K562 (cell line): ENCODE results near the gene HAGHL. TPM values are rescaled to one million over a fixed set of nuclear protein-coding genes. Genes with fewer than 3 reads are reported as not detected.

Source experiments
- CHAMP1 ChIP-seq: fragments of 450-650 bp; IDR thresholded peaks from 2 replicates; pipeline ENCODE4 v1.6.1; 2016; ENCODE audit warnings: mild to moderate bottlenecking
- HNRNPK ChIP-seq: fragments of 200-400 bp; formaldehyde crosslinking; IDR thresholded peaks from one replicate; pipeline ENCODE4 v1.6.1; 2018; ENCODE audit warnings: mild to moderate bottlenecking, low read depth, low read length; ENCODE audit not compliant: poor library complexity, severe bottlenecking
- PRDM10 ChIP-seq: fragments of 450-650 bp; IDR thresholded peaks from 2 replicates; pipeline ENCODE4 v1.6.1; 2018; ENCODE audit not compliant: partially characterized antibody
- RBBP5 ChIP-seq: fragments of 200-600 bp; sonication (generic); IDR thresholded peaks from 2 replicates; pipeline ENCODE4 v1.6.1; 2012; ENCODE audit warnings: borderline replicate concordance, mild to moderate bottlenecking, low read length, control low read depth, inconsistent platforms; ENCODE audit not compliant: insufficient read depth, poor library complexity, severe bottlenecking
- SAFB2 ChIP-seq: fragments of 200-400 bp; formaldehyde crosslinking; IDR thresholded peaks from 2 replicates; pipeline ENCODE4 v1.6.1; 2018; ENCODE audit warnings: borderline replicate concordance, low read length, low read depth, moderate library complexity; ENCODE audit not compliant: severe bottlenecking
- TEAD4 ChIP-seq, 2 experiments: sonication (generic) in 1 of 2; formaldehyde crosslinking in 1 of 2; IDR thresholded peaks; 2 replicates each; pipeline versions ENCODE4 v1.6.1 to v1.8.0; 2012 to 2022; ENCODE audit warnings: borderline replicate concordance in 1 of 2, inconsistent platforms in 1 of 2, low read length in 1 of 2, mild to moderate bottlenecking in 1 of 2, missing genetic modification reagents in 1 of 2
- THAP12 ChIP-seq: fragments of 250-450 bp; sonication (Bioruptor Pico); IDR thresholded peaks from 2 replicates; pipeline ENCODE4 v1.9.0; 2021; ENCODE audit warnings: mild to moderate bottlenecking, inconsistent platforms
- TRIM24 ChIP-seq, 2 experiments: fragments of 450-650 bp; IDR thresholded peaks; 2 replicates each; pipeline ENCODE4 v1.6.1; 2016
- ZBTB1 ChIP-seq: sonication (generic); formaldehyde crosslinking; IDR thresholded peaks from 2 replicates; pipeline ENCODE4 v1.8.1; 2023; ENCODE audit warnings: missing genetic modification reagents, low read depth, mild to moderate bottlenecking, borderline replicate concordance
- ZBTB11 ChIP-seq, 3 experiments: fragments of 200-800 bp in 1 of 3; fragments of 250-450 bp in 1 of 3; fragments of 450-650 bp in 1 of 3; sonication (Bioruptor Pico) in 1 of 3; sonication (Bioruptor generic) in 1 of 3; formaldehyde crosslinking in 1 of 3; IDR thresholded peaks; 2 replicates each; pipeline versions ENCODE4 v1.6.1 to v1.8.0; 2016 to 2022; ENCODE audit warnings: mild to moderate bottlenecking in 2 of 3, missing genetic modification characterization in 2 of 3, missing compliant biosample characterization in 1 of 3, moderate library complexity in 1 of 3
- ZNF699 ChIP-seq: fragments of 250-450 bp; sonication (Bioruptor Pico); IDR thresholded peaks from 2 replicates; pipeline ENCODE4 v1.8.0; 2021; ENCODE audit warnings: mild to moderate bottlenecking, moderate library complexity; ENCODE audit not compliant: insufficient replicate concordance
- polyA plus RNA-seq, 8 experiments: library from polyadenylated mRNA; depleted of rRNA in 4 of 8; stranded (reverse) in 5 of 8; unstranded in 3 of 8; fragments of >200 nt; fragmentation: Nextera tagmentation in 2 of 8; fragmentation: Illumina TruSeq in 1 of 8; extraction: Ambion mirVana in 2 of 8; extraction: Trizol in 1 of 8; gene quantifications; 2 replicates each; pipeline versions ENCODE4 v1.2.1 to v1.2.3, GENCODE V29; 2011 to 2014; ENCODE audit warnings: inconsistent platforms in 1 of 8, missing spikeins in 1 of 8
- total RNA-seq, 7 experiments: library from RNA; depleted of rRNA in 6 of 7; stranded (reverse); fragments of >200 nt in 6 of 7; fragmentation: Illumina TruSeq in 2 of 7; extraction: Trizol in 2 of 7; gene quantifications; 2 replicates each; pipeline versions ENCODE4 v1.2.1 to v1.2.3, GENCODE V29; 2011 to 2021; ENCODE audit warnings: low replicate concordance in 1 of 7

HAGHL gene
- total and polyA plus RNA-seq, 9 of the 15 experiments (the other 6 are each of a cell fraction or from before 2014, with no cell fraction given): 0.31 to 83.4 (median 20.7) TPM

GRCh38 chr16:714558-715476, 12.1 kb upstream of the HAGHL start, which contains the start of gene METRN (continued):
- TF ChIP-seq CHAMP1 (no peak), TEAD4 (IDR thresholded peaks at IDR 0.05; ENCODE audit: low read length) (no peak), TEAD4 (CRISPR knock-in tag; IDR thresholded peaks at IDR 0.05; ENCODE audit: borderline replicate concordance) (no peak), ZBTB11 (CRISPR knock-in tag; IDR thresholded peaks at IDR 0.05) (0 out of 6 replicates have a peak, but pooled peaks of 1 of the 3 experiments have one; percentile 3), SAFB2 (no peak), ZBTB1 (CRISPR knock-in tag) (0 out of 2 replicates have a peak, but pooled peaks have one; percentile 31), THAP12 (CRISPR knock-in tag) (no peak), RBBP5 (peak; percentile 52), PRDM10 (peak; percentile 67), HNRNPK (no peak), TRIM24 (IDR thresholded peaks at IDR 0.05) (no peak), ZNF699 (no peak)
